ENCODE results near the gene RYR3.

RYR3 gene

DNA sequence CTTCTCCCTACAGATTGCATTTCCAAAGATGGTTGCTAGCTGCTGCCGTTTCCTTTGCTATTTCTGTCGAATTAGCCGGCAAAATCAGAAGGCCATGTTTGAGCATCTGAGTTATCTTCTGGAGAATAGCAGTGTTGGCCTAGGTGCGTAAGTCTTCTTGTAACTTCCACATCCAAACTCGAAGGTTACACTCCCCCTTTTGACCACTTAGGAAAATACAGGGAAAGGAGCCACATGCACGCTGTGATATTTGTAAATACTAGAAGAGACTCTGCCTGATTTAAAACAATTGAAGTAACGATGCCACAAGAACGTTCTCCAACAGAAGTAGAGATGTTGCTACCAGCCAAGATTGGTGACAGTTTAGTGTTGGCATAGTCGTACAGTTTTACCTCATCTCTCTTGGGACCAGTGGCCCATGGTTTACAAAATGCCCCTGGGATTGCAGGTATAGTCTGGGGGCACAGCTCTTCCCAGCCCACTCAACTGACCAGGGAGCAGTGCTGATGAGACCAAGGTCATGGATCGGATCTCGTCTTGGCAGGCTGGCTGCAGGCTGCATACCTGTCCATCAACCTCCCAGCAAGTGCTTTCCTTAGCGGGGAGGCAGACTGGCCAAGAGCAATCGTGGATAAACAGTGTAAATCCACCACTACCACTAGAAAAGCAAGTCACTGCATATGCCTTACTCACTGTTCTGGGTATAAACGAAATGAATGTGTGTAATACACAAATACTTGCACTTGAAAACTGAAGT is 389.1 kb downstream of the RYR3 start:
- no CpG with 5 or more reads among the region's 14 CpGs for WGBS (ENCODE audit: extremely low coverage, insufficient coverage, insufficient read length)
- Histone ChIP-seq H3K4ac (ENCODE audit: low read depth, low read length) (no peak overlapping the region), H3K36me3 (ENCODE audit: control insufficient read depth in 1 of 2, insufficient read depth in 2 of 2, low read length in 2 of 2) (peaks cover 4 to 12% of the 10 kb centered on the region in 2 experiments), H3K9me3 (ENCODE audit: insufficient read depth, low read depth, low read length) (no peaks in the 10 kb centered on the region), H2BK5ac (ENCODE audit: low read depth, low read length, poor library complexity) (no peak overlapping the region), H2AK5ac (ENCODE audit: low read length) (no peak overlapping the region), H3K9ac (ENCODE audit: low read length) (no peak overlapping the region), H2BK120ac (ENCODE audit: insufficient read depth, low read length, poor library complexity) (no peak overlapping the region), H4K91ac (ENCODE audit: low read depth, low read length) (peak overlapping the region; percentile 17), H3K27me3 (ENCODE audit: insufficient read depth, low read length) (no peaks in the 10 kb centered on the region), H3K4me2 (ENCODE audit: low read length) (no peak overlapping the region), H4K12ac (ENCODE audit: low read depth, low read length) (no peak overlapping the region), H3K27ac (ENCODE audit: low read depth, low read length) (no peak overlapping the region), H3K4me1 (ENCODE audit: control insufficient read depth in 1 of 2, insufficient read depth in 2 of 2, low read length in 2 of 2) (no peaks in the 10 kb centered on the region), H3K4me3 (ENCODE audit: low read depth, low read length) (no peak overlapping the region), H3K18ac (ENCODE audit: low read length) (no peak overlapping the region), H4K8ac (ENCODE audit: low read depth, low read length) (no peak overlapping the region), H3K14ac (ENCODE audit: low read length) (no peak overlapping the region), H3K79me2 (ENCODE audit: control insufficient read depth, insufficient read depth, low read length, poor library complexity) (no peaks in the 10 kb centered on the region), H3K79me1 (ENCODE audit: low read length) (no peaks in the 10 kb centered on the region), H2BK12ac (ENCODE audit: low read length) (no peak overlapping the region), H3K23ac (ENCODE audit: low read length) (no peak overlapping the region), H2AFZ (ENCODE audit: insufficient read depth, low read length, poor library complexity) (no peak overlapping the region)
- DNase-seq, result peak; percentile 19 to 57

DNA sequence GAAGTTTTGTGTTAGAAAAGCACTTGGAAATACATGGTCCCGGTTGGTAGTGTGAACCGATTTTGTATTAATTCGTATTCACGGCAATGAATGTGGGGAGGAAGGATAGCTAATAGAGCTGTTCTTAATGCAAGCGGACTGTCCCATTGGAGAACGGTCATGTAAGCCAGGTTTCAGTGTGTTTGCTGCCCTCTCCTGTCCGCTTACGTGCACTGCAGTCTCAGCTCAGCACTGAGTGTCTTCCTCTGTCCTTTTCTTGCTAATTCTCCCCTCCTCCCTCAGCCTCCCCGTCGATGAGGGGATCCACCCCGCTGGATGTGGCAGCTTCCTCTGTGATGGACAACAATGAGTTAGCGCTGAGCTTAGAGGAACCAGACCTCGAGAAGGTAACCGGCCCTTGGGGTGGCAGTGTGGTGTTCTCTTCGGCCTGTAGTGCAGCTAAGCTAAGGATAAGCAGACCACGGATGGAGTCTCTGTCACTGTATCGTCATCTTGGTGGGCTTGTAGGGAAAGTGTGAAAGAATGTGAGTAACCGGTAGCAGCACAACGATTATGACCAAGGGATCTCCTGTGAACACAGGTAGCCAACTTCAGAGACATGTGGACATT is 390.0 kb downstream of the RYR3 start:
- no peaks in the 10 kb centered on the region for H3K9me3 ChIP-seq (ENCODE audit: insufficient read depth, low read depth, low read length)
- DNase-seq, result peak; percentile 69 to 89
- H3K4ac ChIP-seq (ENCODE audit: low read depth, low read length), result no peak overlapping the region
- WGBS (ENCODE audit: extremely low coverage, insufficient coverage, insufficient read length), result no CpG with 5 or more reads among the region's 19 CpGs
- H2BK5ac ChIP-seq (ENCODE audit: low read depth, low read length, poor library complexity), result no peak overlapping the region
- H3K79me1 ChIP-seq (ENCODE audit: low read length), result no peaks in the 10 kb centered on the region
- H3K9ac ChIP-seq (ENCODE audit: low read length), result no peak overlapping the region
- H3K14ac ChIP-seq (ENCODE audit: low read length), result no peak overlapping the region
- H3K36me3 ChIP-seq (ENCODE audit: control insufficient read depth in 1 of 2, insufficient read depth in 2 of 2, low read length in 2 of 2), result peaks cover 4 to 12% of the 10 kb centered on the region in 2 experiments
- H2AFZ ChIP-seq (ENCODE audit: insufficient read depth, low read length, poor library complexity), result no peak overlapping the region
- no peak overlapping the region for H2BK120ac ChIP-seq (ENCODE audit: insufficient read depth, low read length, poor library complexity)
- peaks cover 0 to 3% of the 10 kb centered on the region in 2 experiments for H3K4me1 ChIP-seq (ENCODE audit: control insufficient read depth in 1 of 2, insufficient read depth in 2 of 2, low read length in 2 of 2)
- H3K79me2 ChIP-seq (ENCODE audit: control insufficient read depth, insufficient read depth, low read length, poor library complexity), result no peaks in the 10 kb centered on the region
- no peak overlapping the region for H2AK5ac ChIP-seq (ENCODE audit: low read length)
- no peak overlapping the region for H4K8ac ChIP-seq (ENCODE audit: low read depth, low read length)
- H3K23ac ChIP-seq (ENCODE audit: low read length), result no peak overlapping the region
- no peak overlapping the region for H4K91ac ChIP-seq (ENCODE audit: low read depth, low read length)
- H2BK12ac ChIP-seq (ENCODE audit: low read length), result no peak overlapping the region
- H3K27ac ChIP-seq (ENCODE audit: low read depth, low read length), result no peak overlapping the region
- H3K18ac ChIP-seq (ENCODE audit: low read length), result no peak overlapping the region
- H3K4me2 ChIP-seq (ENCODE audit: low read length), result no peak overlapping the region
- H3K27me3 ChIP-seq (ENCODE audit: insufficient read depth, low read length), result no peaks in the 10 kb centered on the region
- no peak overlapping the region for H3K4me3 ChIP-seq (ENCODE audit: low read depth, low read length)
- H4K12ac ChIP-seq (ENCODE audit: low read depth, low read length), result no peak overlapping the region

DNA sequence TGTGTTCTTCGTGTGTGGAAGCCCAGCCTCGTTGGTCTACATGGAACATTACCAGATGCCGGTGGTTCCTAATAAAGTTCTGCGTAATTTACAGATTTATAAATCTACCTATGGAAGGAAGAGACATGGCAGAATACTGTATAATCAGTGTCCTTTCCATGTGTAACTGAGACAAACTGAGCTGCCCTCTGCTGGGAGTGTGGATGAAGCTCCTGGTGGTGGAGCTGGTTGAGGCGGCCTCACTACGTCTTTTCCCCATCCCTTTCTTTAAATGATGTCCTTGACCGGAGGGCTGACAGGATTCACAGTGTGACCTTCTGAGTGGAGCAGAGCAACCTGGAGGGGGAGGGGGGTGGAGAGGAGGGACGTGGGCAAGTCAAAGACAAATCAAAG is 390.5 kb downstream of the RYR3 start:
- Histone ChIP-seq H3K27me3 (ENCODE audit: insufficient read depth, low read length) (no peaks in the 10 kb centered on the region), H4K91ac (ENCODE audit: low read depth, low read length) (no peak overlapping the region), H2AFZ (ENCODE audit: insufficient read depth, low read length, poor library complexity) (no peak overlapping the region), H3K14ac (ENCODE audit: low read length) (no peak overlapping the region), H3K4me3 (ENCODE audit: low read depth, low read length) (no peak overlapping the region), H3K4me1 (ENCODE audit: control insufficient read depth in 1 of 2, insufficient read depth in 2 of 2, low read length in 2 of 2) (peaks cover 0 to 3% of the 10 kb centered on the region in 2 experiments), H2BK120ac (ENCODE audit: insufficient read depth, low read length, poor library complexity) (no peak overlapping the region), H3K9me3 (ENCODE audit: insufficient read depth, low read depth, low read length) (no peaks in the 10 kb centered on the region), H4K12ac (ENCODE audit: low read depth, low read length) (no peak overlapping the region), H3K18ac (ENCODE audit: low read length) (no peak overlapping the region), H3K4me2 (ENCODE audit: low read length) (no peak overlapping the region), H3K23ac (ENCODE audit: low read length) (no peak overlapping the region), H2AK5ac (ENCODE audit: low read length) (no peak overlapping the region), H3K9ac (ENCODE audit: low read length) (no peak overlapping the region), H3K79me1 (ENCODE audit: low read length) (no peaks in the 10 kb centered on the region), H4K8ac (ENCODE audit: low read depth, low read length) (no peak overlapping the region), H2BK5ac (ENCODE audit: low read depth, low read length, poor library complexity) (no peak overlapping the region), H3K4ac (ENCODE audit: low read depth, low read length) (no peak overlapping the region), H2BK12ac (ENCODE audit: low read length) (no peak overlapping the region), H3K36me3 (ENCODE audit: control insufficient read depth in 1 of 2, insufficient read depth in 2 of 2, low read length in 2 of 2) (peaks cover 2 to 9% of the 10 kb centered on the region in 2 experiments), H3K79me2 (ENCODE audit: control insufficient read depth, insufficient read depth, low read length, poor library complexity) (no peaks in the 10 kb centered on the region), H3K27ac (ENCODE audit: low read depth, low read length) (no peak overlapping the region)
- no CpG with 5 or more reads among the region's 8 CpGs for WGBS (ENCODE audit: extremely low coverage, insufficient coverage, insufficient read length)
- DNase-seq, result no peak

DNA sequence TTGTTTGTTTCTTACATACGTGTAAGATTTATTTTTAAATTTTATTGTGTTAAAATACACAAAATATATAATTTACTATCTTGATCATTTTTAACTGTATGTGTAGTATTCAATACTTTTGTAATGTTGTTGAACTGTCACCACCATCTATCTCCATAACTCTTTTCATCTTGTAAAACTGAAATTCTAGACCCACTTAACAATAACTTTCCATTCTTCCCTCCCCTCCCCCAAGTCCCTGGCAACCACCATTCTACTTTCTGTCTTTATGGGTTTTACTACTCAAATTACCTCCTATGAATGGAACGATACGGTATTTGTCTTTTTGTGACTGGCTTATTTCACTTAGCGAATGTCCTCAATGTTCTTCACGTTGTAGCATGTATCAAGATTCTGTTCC is 395.4 kb downstream of the RYR3 start:
- H3K9me3 ChIP-seq (ENCODE audit: insufficient read depth, low read depth, low read length), result peaks cover 6% of the 10 kb centered on the region
- H3K4me3 ChIP-seq (ENCODE audit: low read depth, low read length), result no peak overlapping the region

More for the DNA sequence above, 395.4 kb downstream of the RYR3 start:
- no peak overlapping the region for H3K27ac ChIP-seq (ENCODE audit: low read depth, low read length)
- H3K23ac ChIP-seq (ENCODE audit: low read length), result no peak overlapping the region
- no peak overlapping the region for H3K4me2 ChIP-seq (ENCODE audit: low read length)
- H3K79me2 ChIP-seq (ENCODE audit: control insufficient read depth, insufficient read depth, low read length, poor library complexity), result no peaks in the 10 kb centered on the region
- H3K18ac ChIP-seq (ENCODE audit: low read length), result no peak overlapping the region
- no peak overlapping the region for H2AFZ ChIP-seq (ENCODE audit: insufficient read depth, low read length, poor library complexity)
- no peaks in the 10 kb centered on the region for H3K27me3 ChIP-seq (ENCODE audit: insufficient read depth, low read length)
- H4K12ac ChIP-seq (ENCODE audit: low read depth, low read length), result no peak overlapping the region
- peaks cover 7 to 10% of the 10 kb centered on the region in 2 experiments for H3K36me3 ChIP-seq (ENCODE audit: control insufficient read depth in 1 of 2, insufficient read depth in 2 of 2, low read length in 2 of 2)
- H2AK5ac ChIP-seq (ENCODE audit: low read length), result no peak overlapping the region
- H2BK12ac ChIP-seq (ENCODE audit: low read length), result no peak overlapping the region
- no peak overlapping the region for H3K14ac ChIP-seq (ENCODE audit: low read length)
- WGBS (ENCODE audit: extremely low coverage, insufficient coverage, insufficient read length), result no CpG with 5 or more reads among the region's 5 CpGs
- no peaks in the 10 kb centered on the region for H3K79me1 ChIP-seq (ENCODE audit: low read length)
- no peak overlapping the region for H2BK5ac ChIP-seq (ENCODE audit: low read depth, low read length, poor library complexity)
- DNase-seq, result no peak
- no peak overlapping the region for H2BK120ac ChIP-seq (ENCODE audit: insufficient read depth, low read length, poor library complexity)
- no peak overlapping the region for H3K9ac ChIP-seq (ENCODE audit: low read length)
- H3K4ac ChIP-seq (ENCODE audit: low read depth, low read length), result no peak overlapping the region
- H4K8ac ChIP-seq (ENCODE audit: low read depth, low read length), result no peak overlapping the region
- H4K91ac ChIP-seq (ENCODE audit: low read depth, low read length), result no peak overlapping the region
- peaks cover 0 to 3% of the 10 kb centered on the region in 2 experiments for H3K4me1 ChIP-seq (ENCODE audit: control insufficient read depth in 1 of 2, insufficient read depth in 2 of 2, low read length in 2 of 2)
